DMS114 treated with DMSO at 0.1 percent for 48 hours (cell line): ENCODE measurements around the gene DLK1.

Experiments
- DNase-seq: peaks from one replicate; lab custom pipeline; 2025; ENCODE audit not compliant: unreplicated experiment; lab: John Stamatoyannopoulos, UW

Gene DLK1

GRCh38 chr14:100755649-100756048 lies 29.0 kb downstream of the DLK1 start:
- no peak for DNase-seq

- no peak for DNase-seq
These were observed 34.8 kb downstream of the DLK1 start for GRCh38 chr14:100761481-100761880.

- DNase-seq, result no peak
These were observed 35.4 kb downstream of the DLK1 start for GRCh38 chr14:100762089-100762515.

GRCh38 chr14:100762901-100763300 lies 36.2 kb downstream of the DLK1 start:
- no peak for DNase-seq

- no peak for DNase-seq
These were observed 37.9 kb downstream of the DLK1 start for GRCh38 chr14:100764471-100765115.

GRCh38 chr14:100765296-100765695 lies 38.6 kb downstream of the DLK1 start:
- DNase-seq, result no peak

GRCh38 chr14:100765991-100766390 lies 39.3 kb downstream of the DLK1 start:
- DNase-seq, result no peak

- DNase-seq, result no peak
These were observed 40.5 kb downstream of the DLK1 start for GRCh38 chr14:100767003-100767787.

- DNase-seq, result no peak
These were observed 41.3 kb downstream of the DLK1 start for GRCh38 chr14:100767788-100768536.

GRCh38 chr14:100769035-100769939 lies 42.6 kb downstream of the DLK1 start:
- no peak for DNase-seq

- no peak for DNase-seq
These were observed 43.4 kb downstream of the DLK1 start for GRCh38 chr14:100770046-100770445.

GRCh38 chr14:100770605-100771120 lies 44.0 kb downstream of the DLK1 start:
- no peak for DNase-seq

- no peak for DNase-seq
These were observed 44.6 kb downstream of the DLK1 start for GRCh38 chr14:100771121-100771800.

GRCh38 chr14:100772607-100773165 lies 46.0 kb downstream of the DLK1 start:
- DNase-seq, result no peak

- no peak for DNase-seq
These were observed 46.9 kb downstream of the DLK1 start for GRCh38 chr14:100773331-100774163.

GRCh38 chr14:100774164-100774537 lies 47.5 kb downstream of the DLK1 start:
- no peak for DNase-seq

- no peak for DNase-seq
These were observed 48.7 kb downstream of the DLK1 start for GRCh38 chr14:100775351-100775830.

- no peak for DNase-seq
These were observed 49.3 kb downstream of the DLK1 start for GRCh38 chr14:100775831-100776591.
